Type B pancreatic cell (in vitro differentiated cells): ENCODE measurements around the gene SDF4. TPM values are rescaled to one million over a fixed set of nuclear protein-coding genes. Genes with fewer than 3 reads are reported as not detected.

Experiments used
- DNase-seq: peaks from one replicate; pipeline ENCODE4 v3.0.0; 2021; ENCODE audit warnings: mixed read lengths; ENCODE audit not compliant: unreplicated experiment; ENCODE audit errors: extremely low spot score
- H3K27ac Mint-ChIP-seq: 2 replicates; pipeline ENCODE4 v1.8.0; 2021; ENCODE audit warnings: mild to moderate bottlenecking, mixed read lengths
- H3K27me3 Mint-ChIP-seq: 2 replicates; pipeline ENCODE4 v1.8.0; 2021; ENCODE audit warnings: mixed read lengths
- H3K36me3 Mint-ChIP-seq: 2 replicates; pipeline ENCODE4 v1.8.0; 2021; ENCODE audit warnings: mixed read lengths
- H3K4me1 Mint-ChIP-seq: one replicate; pipeline ENCODE4 v1.8.0; 2021; ENCODE audit warnings: mixed read lengths; ENCODE audit not compliant: unreplicated experiment
- H3K4me3 Mint-ChIP-seq: 2 replicates; pipeline ENCODE4 v1.8.0; 2021; ENCODE audit warnings: mild to moderate bottlenecking, mixed read lengths
- H3K9me3 Mint-ChIP-seq: 2 replicates; pipeline ENCODE4 v1.8.0; 2021; ENCODE audit warnings: mixed read lengths
- CTCF ChIP-seq: fragments of 200-600 bp; sonication (generic); conservative IDR thresholded peaks from 2 replicates; pipeline ENCODE4 v1.5.0; 2021; ENCODE audit warnings: antibody characterized with exemption, mild to moderate bottlenecking
- total RNA-seq: library from RNA; stranded (reverse); gene quantifications from 2 replicates; pipeline ENCODE4 v1.2.1, GENCODE V29; 2021; ENCODE audit warnings: low replicate concordance

Gene SDF4
- total RNA-seq, 1 donor from 2014 or later = 116 TPM

- DNase-seq = no peak
These were observed 27.3 kb upstream of the SDF4 start for GRCh38 chr1:1259119-1259488.

DNA sequence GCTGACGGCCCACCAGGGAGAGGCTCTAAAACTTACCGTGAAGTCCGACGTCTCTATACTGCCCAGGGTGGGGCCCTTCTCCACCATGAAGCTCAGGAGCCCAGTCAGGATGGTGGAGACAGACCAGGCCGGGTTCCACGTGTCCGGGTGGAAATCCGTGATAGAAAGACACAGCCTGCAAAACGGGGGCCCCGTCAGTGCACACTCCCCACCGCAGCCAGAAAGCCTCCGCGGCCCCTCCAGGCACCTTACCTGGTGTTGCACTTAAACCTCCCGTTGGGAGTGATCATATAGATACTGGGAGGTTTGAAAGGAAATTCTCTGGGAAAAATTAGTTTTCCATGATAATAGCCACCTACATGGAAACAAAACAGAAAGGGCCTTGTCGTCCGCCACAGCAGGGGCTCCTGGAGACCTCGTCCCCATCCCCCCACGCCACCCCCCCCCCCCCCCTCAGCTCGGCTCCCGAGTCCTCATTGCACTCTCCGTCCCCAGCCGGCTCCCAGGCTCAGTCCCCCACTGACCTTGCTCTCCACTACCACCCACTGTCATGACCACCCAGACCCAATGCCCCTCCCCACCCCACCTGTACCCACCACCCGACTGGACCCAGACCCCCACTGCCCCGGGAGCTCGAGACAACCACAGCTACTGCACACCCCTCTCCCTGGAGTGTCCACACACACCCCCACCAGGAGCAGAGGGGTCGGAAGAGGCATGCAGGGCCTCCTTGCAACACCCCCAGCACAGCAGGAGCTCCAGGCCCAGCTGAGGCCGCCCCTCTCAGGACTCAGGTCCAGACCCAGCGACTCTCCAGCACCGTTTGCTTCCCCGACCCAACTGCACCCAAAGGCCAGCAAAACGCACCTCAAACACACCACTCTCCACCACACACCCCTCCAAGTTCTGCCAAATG is 25.4 kb upstream of the SDF4 start:
- no peak for TF ChIP-seq CTCF
- Mint-ChIP-seq H3K4me3 (no peak overlapping the region), H3K27me3 (no peaks in the 10 kb centered on the region), H3K9me3 (no peaks in the 10 kb centered on the region), H3K36me3 (peaks cover 16% of the 10 kb centered on the region), H3K27ac (no peak overlapping the region), H3K4me1 (no peaks in the 10 kb centered on the region)
- DNase-seq = no peak

More at GRCh38 chr1:1259119-1259488, 27.3 kb upstream of the SDF4 start:
- H3K4me3 Mint-ChIP-seq = no peak overlapping the region
- H3K9me3 Mint-ChIP-seq = no peaks in the 10 kb centered on the region
- no peak for TF ChIP-seq CTCF
- no peaks in the 10 kb centered on the region for H3K4me1 Mint-ChIP-seq
- H3K27me3 Mint-ChIP-seq = no peaks in the 10 kb centered on the region
- H3K27ac Mint-ChIP-seq = no peak overlapping the region
- H3K36me3 Mint-ChIP-seq = peaks cover 12% of the 10 kb centered on the region

DNA sequence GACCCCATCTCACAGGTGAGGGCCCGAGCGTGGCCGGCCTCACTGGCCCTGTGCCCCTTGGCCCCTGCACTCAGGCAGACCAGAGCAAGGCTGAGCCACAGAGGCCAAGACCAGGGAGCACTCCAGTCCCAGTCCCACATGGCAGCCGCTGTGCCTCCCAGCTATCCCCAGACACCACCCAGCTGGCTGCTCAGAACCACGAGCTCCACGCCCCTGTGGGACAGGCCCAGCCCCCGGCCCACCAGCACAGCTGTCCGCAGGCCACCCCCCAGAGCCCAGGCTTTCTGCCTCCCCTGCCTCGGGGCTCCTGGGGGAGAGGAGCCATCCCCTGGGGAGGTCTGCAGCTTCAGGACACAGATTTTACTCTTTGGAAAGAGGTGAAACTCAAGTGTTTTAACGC is 23.8 kb upstream of the SDF4 start:
- H3K9me3 Mint-ChIP-seq = no peaks in the 10 kb centered on the region
- no peak for TF ChIP-seq CTCF
- H3K4me3 Mint-ChIP-seq = no peak overlapping the region
- peaks cover 16% of the 10 kb centered on the region for H3K36me3 Mint-ChIP-seq
- DNase-seq = no peak
- H3K27ac Mint-ChIP-seq = no peak overlapping the region
- H3K27me3 Mint-ChIP-seq = no peaks in the 10 kb centered on the region
- no peaks in the 10 kb centered on the region for H3K4me1 Mint-ChIP-seq

- no peak for DNase-seq
- H3K27ac Mint-ChIP-seq = no peak overlapping the region
- no peaks in the 10 kb centered on the region for H3K4me1 Mint-ChIP-seq
- TF ChIP-seq CTCF = no peak
- no peaks in the 10 kb centered on the region for H3K9me3 Mint-ChIP-seq
- H3K4me3 Mint-ChIP-seq = no peak overlapping the region
- peaks cover 16% of the 10 kb centered on the region for H3K36me3 Mint-ChIP-seq
- H3K27me3 Mint-ChIP-seq = no peaks in the 10 kb centered on the region
These were observed 23.3 kb upstream of the SDF4 start for GRCh38 chr1:1255078-1255477.

GRCh38 chr1:1254667-1254998 is 22.8 kb upstream of the SDF4 start:
- DNase-seq = no peak
- TF ChIP-seq CTCF = no peak
- Mint-ChIP-seq H3K4me1 (no peaks in the 10 kb centered on the region), H3K9me3 (no peaks in the 10 kb centered on the region), H3K36me3 (peaks cover 12% of the 10 kb centered on the region), H3K27ac (no peak overlapping the region), H3K27me3 (no peaks in the 10 kb centered on the region), H3K4me3 (no peak overlapping the region)
